ENCODE measurements around the gene KBTBD12.
"Not testable (repeated sequence)": the region's sequence is repeated elsewhere in the genome, so short reads cannot be mapped to it uniquely, and the experiment has no call there.

KBTBD12 gene

GRCh38 chr3:127903611-127904375, 11.2 kb upstream of the KBTBD12 start:
- H3K4me3 ChIP-seq (ENCODE audit: low read length) = no peak overlapping the region
- no peak for DNase-seq (ENCODE audit: low read depth)
- no peak for TF ChIP-seq CTCF (IDR thresholded peaks at IDR 0.05; ENCODE audit: insufficient read depth, low read depth, low read length, missing control alignments)

GRCh38 chr3:127905556-127905955, 9.5 kb upstream of the KBTBD12 start:
- TF ChIP-seq CTCF (IDR thresholded peaks at IDR 0.05; ENCODE audit: insufficient read depth, low read depth, low read length, missing control alignments) = no peak
- H3K4me3 ChIP-seq (ENCODE audit: low read length) = no peak overlapping the region
- DNase-seq (ENCODE audit: low read depth) = no peak

GRCh38 chr3:127906653-127907052, 8.4 kb upstream of the KBTBD12 start:
- not testable (repeated sequence) for H3K4me3 ChIP-seq (ENCODE audit: low read length); DNase-seq (ENCODE audit: low read depth)

- no peak for DNase-seq (ENCODE audit: low read depth)
- no peak overlapping the region for H3K4me3 ChIP-seq (ENCODE audit: low read length)
- no peak for TF ChIP-seq CTCF (IDR thresholded peaks at IDR 0.05; ENCODE audit: insufficient read depth, low read depth, low read length, missing control alignments)
These were observed 6.8 kb upstream of the KBTBD12 start for GRCh38 chr3:127908202-127908601.

GRCh38 chr3:127908951-127909350, 6.1 kb upstream of the KBTBD12 start:
- no peak for DNase-seq (ENCODE audit: low read depth)
- no peak overlapping the region for H3K4me3 ChIP-seq (ENCODE audit: low read length)
- TF ChIP-seq CTCF (IDR thresholded peaks at IDR 0.05; ENCODE audit: insufficient read depth, low read depth, low read length, missing control alignments) = no peak

- no peak for TF ChIP-seq CTCF (IDR thresholded peaks at IDR 0.05; ENCODE audit: insufficient read depth, low read depth, low read length, missing control alignments)
- no peak overlapping the region for H3K4me3 ChIP-seq (ENCODE audit: low read length)
- DNase-seq (ENCODE audit: low read depth) = no peak
These were observed 5.4 kb upstream of the KBTBD12 start for GRCh38 chr3:127909646-127910045.

GRCh38 chr3:127911421-127911931, 3.6 kb upstream of the KBTBD12 start:
- H3K4me3 ChIP-seq (ENCODE audit: low read length) = no peak overlapping the region
- no peak for TF ChIP-seq CTCF (IDR thresholded peaks at IDR 0.05; ENCODE audit: insufficient read depth, low read depth, low read length, missing control alignments)
- peak; percentile 13 for DNase-seq (ENCODE audit: low read depth)

GRCh38 chr3:127913841-127914240, 1.2 kb upstream of the KBTBD12 start:
- not testable (repeated sequence) for H3K4me3 ChIP-seq (ENCODE audit: low read length); DNase-seq (ENCODE audit: low read depth)

Data from epithelial cell of esophagus (primary cell).